ENCODE data around the gene HSD11B2. TPM values are rescaled to one million over a fixed set of nuclear protein-coding genes. Genes with fewer than 3 reads are reported as not detected.

HSD11B2 gene
- total and polyA plus RNA-seq, 2 of the 4 experiments (the other 2 are of a cell fraction): 0.26 TPM; not detected in 1

GRCh38 chr16:67428146-67428731 lies 2.7 kb upstream of the HSD11B2 start:
- no peaks in the 10 kb centered on the region for H3K36me3 ChIP-seq (ENCODE audit: control insufficient read depth, insufficient read depth, low read length)
- H3K18ac ChIP-seq (ENCODE audit: low read depth, low read length): no peak overlapping the region
- no peak overlapping the region for H4K5ac ChIP-seq (ENCODE audit: low read depth, low read length)
- peak overlapping the region; percentile 90 for H2AK9ac ChIP-seq (replicated peaks; ENCODE audit: low read depth, low read length, poor library complexity)
- H3K14ac ChIP-seq (replicated peaks; ENCODE audit: low read depth, low read length): no peak overlapping the region
- no peak overlapping the region for H2BK120ac ChIP-seq (ENCODE audit: low read depth, low read length)
- H3K56ac ChIP-seq (ENCODE audit: extremely low read depth, insufficient read depth, low read length): no peak overlapping the region
- no peak overlapping the region for H3K4ac ChIP-seq (ENCODE audit: low read depth, low read length)
- peaks cover 59% of the 10 kb centered on the region for H3K27me3 ChIP-seq (ENCODE audit: control insufficient read depth, insufficient read depth, low read length)
- H3K9me1 ChIP-seq (ENCODE audit: insufficient read depth, low read length): peaks cover 3% of the 10 kb centered on the region; the same call in 1 of the 2 replicates
- intact Hi-C loops (cut with micrococcal nuclease): loop anchor here (1.0 to 5.0 kb wide), 2 partner anchors 37 to 166 kb away; no protein-coding TSS in a partner anchor
- H2BK15ac ChIP-seq (ENCODE audit: low read depth, low read length): no peak overlapping the region
- no TSS peak for BruUV-seq (replicated peaks)
- ChIA-PET CTCF (interaction anchor here (0.6 to 1.7 kb wide), 10 partner anchors 11 to 107 kb away, joined by 3 to 7 read pairs (median 5); partner anchors contain the start of genes KCTD19, LRRC36 and ZDHHC1), POLR2A (ENCODE audit: unreplicated experiment) (interaction anchor here (0.5 kb wide), 2 partner anchors 14 to 44 kb away, joined by 3 to 5 read pairs; no protein-coding TSS in a partner anchor)
- no peaks in the 10 kb centered on the region for H3K79me1 ChIP-seq (ENCODE audit: low read depth in 1 of 2, low read length in 2 of 2)
- H4K20me1 ChIP-seq (ENCODE audit: insufficient read depth, low read length): peaks cover 10% of the 10 kb centered on the region; the same call in 1 of the 2 replicates
- in situ Hi-C loops (cut with MboI; ENCODE audit: low sequenced_read_pairs): no loop called here
- no peak overlapping the region for H2AK5ac ChIP-seq (ENCODE audit: low read depth, low read length)
- dilution Hi-C loops (cut with HindIII; ENCODE audit: low sequenced_read_pairs, unreplicated experiment): no loop called here
- H4K91ac ChIP-seq (ENCODE audit: insufficient read depth, low read depth, low read length): no peak overlapping the region
- no peak overlapping the region for H3K23ac ChIP-seq (ENCODE audit: low read depth, low read length)
- DNase-seq (peak; percentile 47), ATAC-seq (ENCODE audit: low read depth) (peak; percentile 73)
- 83% methylated on average over 1 of the region's 11 CpGs; no CpG with 5 or more reads in 1 of the 2 experiments for WGBS, 2 experiments (ENCODE audit: extremely low coverage in 2 of 2, insufficient read length in 1 of 2)
- no peak overlapping the region for H3K27ac ChIP-seq (ENCODE audit: insufficient read depth, low read length)
- no peak overlapping the region for H4K8ac ChIP-seq (ENCODE audit: low read depth in 2 of 2, low read length in 2 of 2)
- no peak overlapping the region for H3K4me3 ChIP-seq (ENCODE audit: insufficient read depth, low read depth, low read length)
- no peaks in the 10 kb centered on the region for H3K9me3 ChIP-seq (ENCODE audit: control insufficient read depth, insufficient read depth, low read length)
- peak overlapping the region; percentile 64 for H2AFZ ChIP-seq (replicated peaks; ENCODE audit: low read length, poor library complexity)
- no peak overlapping the region for H2BK20ac ChIP-seq (ENCODE audit: low read depth, low read length)
- H2BK5ac ChIP-seq (ENCODE audit: low read depth, low read length, poor library complexity, severe bottlenecking): no peak overlapping the region
- H3K9ac ChIP-seq (ENCODE audit: low read depth, low read length): no peak overlapping the region
- peaks cover 5% of the 10 kb centered on the region; the same call in 1 of the 2 replicates for H3K4me1 ChIP-seq (ENCODE audit: control insufficient read depth, insufficient read depth, low read length)
- H3K4me2 ChIP-seq (ENCODE audit: low read depth, low read length): no peak overlapping the region
- TF ChIP-seq RFX5 (IDR thresholded peaks at IDR 0.05; ENCODE audit: low read depth, low read length) (no peak), FOS (IDR thresholded peaks at IDR 0.05; ENCODE audit: low read depth, low read length) (no peak), USF2 (IDR thresholded peaks at IDR 0.05; ENCODE audit: low read depth, low read length) (no peak), CTCF (conservative IDR thresholded peaks at IDR 0.05; ENCODE audit: low read depth, low read length) (peak; percentile 78), MXI1 (IDR thresholded peaks at IDR 0.05; ENCODE audit: borderline replicate concordance, low read depth, low read length) (no peak), SMC3 (IDR thresholded peaks at IDR 0.05; ENCODE audit: low read depth, low read length) (peak; percentile 73), RAD21 (IDR thresholded peaks at IDR 0.05; ENCODE audit: low read length) (peak; percentile 71), CHD1 (IDR thresholded peaks at IDR 0.05; ENCODE audit: low read depth, low read length) (no peak), CEBPB (IDR thresholded peaks at IDR 0.05; ENCODE audit: low read depth, low read length) (no peak), MAFK (IDR thresholded peaks at IDR 0.05; ENCODE audit: low read depth, low read length) (no peak), POLR2A (IDR thresholded peaks at IDR 0.05; ENCODE audit: low read depth, low read length) (no peak), NFE2L2 (IDR thresholded peaks at IDR 0.05; ENCODE audit: low read depth, low read length) (no peak), RCOR1 (IDR thresholded peaks at IDR 0.05; ENCODE audit: insufficient replicate concordance, low read length) (no peak), BHLHE40 (IDR thresholded peaks at IDR 0.05; ENCODE audit: low read depth, low read length) (no peak)
- TF ChIP-seq, protein P1, sequence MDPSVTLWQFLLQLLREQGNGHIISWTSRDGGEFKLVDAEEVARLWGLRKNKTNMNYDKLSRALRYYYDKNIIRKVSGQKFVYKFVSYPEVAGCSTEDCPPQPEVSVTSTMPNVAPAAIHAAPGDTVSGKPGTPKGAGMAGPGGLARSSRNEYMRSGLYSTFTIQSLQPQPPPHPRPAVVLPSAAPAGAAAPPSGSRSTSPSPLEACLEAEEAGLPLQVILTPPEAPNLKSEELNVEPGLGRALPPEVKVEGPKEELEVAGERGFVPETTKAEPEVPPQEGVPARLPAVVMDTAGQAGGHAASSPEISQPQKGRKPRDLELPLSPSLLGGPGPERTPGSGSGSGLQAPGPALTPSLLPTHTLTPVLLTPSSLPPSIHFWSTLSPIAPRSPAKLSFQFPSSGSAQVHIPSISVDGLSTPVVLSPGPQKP (IDR thresholded peaks at IDR 0.05; ENCODE audit: borderline replicate concordance, low read depth, low read length): no peak

Data from IMR-90 (cell line).